Measurements from ENCODE around the gene ESRP2.

ESRP2 gene

GRCh38 chr16:68238029-68238345, 2.1 kb upstream of the ESRP2 start:
- TF ChIP-seq SIN3A (IDR thresholded peaks at IDR 0.05; ENCODE audit: borderline replicate concordance, insufficient read depth, low read length) (no peak), POLR2AphosphoS5 (IDR thresholded peaks at IDR 0.05; ENCODE audit: low read depth, low read length) (no peak), TAF1 (IDR thresholded peaks at IDR 0.05; ENCODE audit: borderline replicate concordance, insufficient read depth, low read length) (no peak)

- peak; percentile 81 for TF ChIP-seq POLR2AphosphoS5 (IDR thresholded peaks at IDR 0.05; ENCODE audit: low read depth, low read length)
- peak; percentile 78 for TF ChIP-seq FOXP2 (optimal IDR thresholded peaks at IDR 0.05; ENCODE audit: borderline replicate concordance, extremely low read depth, extremely low read length, insufficient read depth)
- TF ChIP-seq, protein P1, sequence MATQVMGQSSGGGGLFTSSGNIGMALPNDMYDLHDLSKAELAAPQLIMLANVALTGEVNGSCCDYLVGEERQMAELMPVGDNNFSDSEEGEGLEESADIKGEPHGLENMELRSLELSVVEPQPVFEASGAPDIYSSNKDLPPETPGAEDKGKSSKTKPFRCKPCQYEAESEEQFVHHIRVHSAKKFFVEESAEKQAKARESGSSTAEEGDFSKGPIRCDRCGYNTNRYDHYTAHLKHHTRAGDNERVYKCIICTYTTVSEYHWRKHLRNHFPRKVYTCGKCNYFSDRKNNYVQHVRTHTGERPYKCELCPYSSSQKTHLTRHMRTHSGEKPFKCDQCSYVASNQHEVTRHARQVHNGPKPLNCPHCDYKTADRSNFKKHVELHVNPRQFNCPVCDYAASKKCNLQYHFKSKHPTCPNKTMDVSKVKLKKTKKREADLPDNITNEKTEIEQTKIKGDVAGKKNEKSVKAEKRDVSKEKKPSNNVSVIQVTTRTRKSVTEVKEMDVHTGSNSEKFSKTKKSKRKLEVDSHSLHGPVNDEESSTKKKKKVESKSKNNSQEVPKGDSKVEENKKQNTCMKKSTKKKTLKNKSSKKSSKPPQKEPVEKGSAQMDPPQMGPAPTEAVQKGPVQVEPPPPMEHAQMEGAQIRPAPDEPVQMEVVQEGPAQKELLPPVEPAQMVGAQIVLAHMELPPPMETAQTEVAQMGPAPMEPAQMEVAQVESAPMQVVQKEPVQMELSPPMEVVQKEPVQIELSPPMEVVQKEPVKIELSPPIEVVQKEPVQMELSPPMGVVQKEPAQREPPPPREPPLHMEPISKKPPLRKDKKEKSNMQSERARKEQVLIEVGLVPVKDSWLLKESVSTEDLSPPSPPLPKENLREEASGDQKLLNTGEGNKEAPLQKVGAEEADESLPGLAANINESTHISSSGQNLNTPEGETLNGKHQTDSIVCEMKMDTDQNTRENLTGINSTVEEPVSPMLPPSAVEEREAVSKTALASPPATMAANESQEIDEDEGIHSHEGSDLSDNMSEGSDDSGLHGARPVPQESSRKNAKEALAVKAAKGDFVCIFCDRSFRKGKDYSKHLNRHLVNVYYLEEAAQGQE (IDR thresholded peaks at IDR 0.05; ENCODE audit: insufficient read depth in 1 of 2, low read depth in 2 of 2, low read length in 2 of 2) = 0 out of 4 replicates have a peak, but pooled peaks of 1 of the 2 experiments have one; percentile 18
- TF ChIP-seq SIN3A (IDR thresholded peaks at IDR 0.05; ENCODE audit: borderline replicate concordance, insufficient read depth, low read length) = no peak
- peak; percentile 75; the same call in 1 of the 2 replicates for TF ChIP-seq TAF1 (IDR thresholded peaks at IDR 0.05; ENCODE audit: borderline replicate concordance, insufficient read depth, low read length)
Observed at GRCh38 chr16:68237243-68238028, 1.5 kb upstream of the ESRP2 start.

GRCh38 chr16:68236826-68237242, 907 bp upstream of the ESRP2 start:
- TF ChIP-seq SIN3A (IDR thresholded peaks at IDR 0.05; ENCODE audit: borderline replicate concordance, insufficient read depth, low read length) (no peak), FOXP2 (optimal IDR thresholded peaks at IDR 0.05; ENCODE audit: borderline replicate concordance, extremely low read depth, extremely low read length, insufficient read depth) (no peak), POLR2AphosphoS5 (IDR thresholded peaks at IDR 0.05; ENCODE audit: low read depth, low read length) (no peak), TAF1 (IDR thresholded peaks at IDR 0.05; ENCODE audit: borderline replicate concordance, insufficient read depth, low read length) (no peak)
- TF ChIP-seq, protein P1 (IDR thresholded peaks at IDR 0.05; ENCODE audit: insufficient read depth in 1 of 2, low read depth in 2 of 2, low read length in 2 of 2) = no peak

DNA sequence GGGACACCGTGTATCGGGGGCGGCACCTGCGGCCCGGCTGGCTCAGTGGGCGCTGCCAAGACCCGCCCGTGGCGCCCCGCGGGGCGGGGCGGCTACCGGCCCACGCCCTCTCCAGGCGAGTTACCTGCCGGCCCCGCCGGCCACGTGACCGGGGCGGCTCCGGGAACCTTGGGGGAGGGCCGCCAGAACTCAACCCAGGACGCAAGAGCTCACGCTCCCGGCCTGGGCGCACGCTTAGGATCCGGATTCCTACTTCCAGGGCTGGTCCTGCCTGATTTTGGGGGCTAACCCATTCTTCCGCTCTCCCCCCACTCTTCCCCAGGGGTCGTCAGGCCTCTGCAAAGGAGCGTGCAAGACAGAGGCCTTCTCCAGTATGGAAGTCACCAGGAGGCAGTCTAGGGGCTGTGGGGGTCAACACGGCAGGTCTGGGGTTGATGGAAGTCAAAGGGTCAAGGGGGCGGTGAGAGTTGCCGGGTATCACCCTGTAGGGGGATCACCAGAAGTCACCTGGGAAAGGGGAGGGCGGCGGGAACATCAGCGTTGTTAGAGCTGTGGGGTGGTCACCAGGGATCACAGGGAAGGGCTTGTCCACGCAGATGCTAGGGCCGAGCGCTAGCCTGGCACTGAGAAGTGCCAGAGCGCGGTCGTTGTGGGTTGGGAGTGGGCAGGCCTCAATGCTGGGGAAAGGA, 354 bp upstream of the ESRP2 start:
- TF ChIP-seq SIN3A (IDR thresholded peaks at IDR 0.05; ENCODE audit: borderline replicate concordance, insufficient read depth, low read length) (no peak), POLR2AphosphoS5 (IDR thresholded peaks at IDR 0.05; ENCODE audit: low read depth, low read length) (no peak), TAF1 (IDR thresholded peaks at IDR 0.05; ENCODE audit: borderline replicate concordance, insufficient read depth, low read length) (no peak), FOXP2 (optimal IDR thresholded peaks at IDR 0.05; ENCODE audit: borderline replicate concordance, extremely low read depth, extremely low read length, insufficient read depth) (no peak)

GRCh38 chr16:68235108-68235886, 630 bp downstream of the ESRP2 start:
- TF ChIP-seq, protein P1 (IDR thresholded peaks at IDR 0.05; ENCODE audit: insufficient read depth in 1 of 2, low read depth in 2 of 2, low read length in 2 of 2) = no peak
- TF ChIP-seq FOXP2 (optimal IDR thresholded peaks at IDR 0.05; ENCODE audit: borderline replicate concordance, extremely low read depth, extremely low read length, insufficient read depth) = no peak
- no peak for TF ChIP-seq POLR2AphosphoS5 (IDR thresholded peaks at IDR 0.05; ENCODE audit: low read depth, low read length)
- TF ChIP-seq TAF1 (IDR thresholded peaks at IDR 0.05; ENCODE audit: borderline replicate concordance, insufficient read depth, low read length) = no peak
- no peak for TF ChIP-seq SIN3A (IDR thresholded peaks at IDR 0.05; ENCODE audit: borderline replicate concordance, insufficient read depth, low read length)

Measured in PFSK-1 (cell line).